Activated T-cell treated with anti-CD3 and anti-CD28 coated beads for 4 hours (primary cell): ENCODE data around the gene MGA.
A peak's percentile ranks its signal among the peaks of the same experiment; 100 is the strongest.
"Not testable (repeated sequence)": the region's sequence is repeated elsewhere in the genome, so short reads cannot be mapped to it uniquely, and the experiment has no call there.

ENCODE experiments used
- DNase-seq: peaks from one replicate; pipeline ENCODE4 v3.0.0-alpha.2; 2020

MGA gene

GRCh38 chr15:41727143-41727542 is 66.9 kb downstream of the MGA start:
- DNase-seq: no peak

GRCh38 chr15:41728061-41728460 is 67.9 kb downstream of the MGA start:
- not testable (repeated sequence) for DNase-seq

GRCh38 chr15:41730543-41730942 is 70.3 kb downstream of the MGA start:
- DNase-seq: no peak

GRCh38 chr15:41732483-41732882 is 72.3 kb downstream of the MGA start:
- DNase-seq: no peak

GRCh38 chr15:41734079-41734478 is 73.9 kb downstream of the MGA start:
- DNase-seq: no peak

- DNase-seq: no peak
Observed at GRCh38 chr15:41735046-41735445, 74.8 kb downstream of the MGA start.

- not testable (repeated sequence) for DNase-seq
Observed at GRCh38 chr15:41735492-41735891, 75.3 kb downstream of the MGA start.

- DNase-seq: no peak
Observed at GRCh38 chr15:41746802-41747201, 86.6 kb downstream of the MGA start.

- DNase-seq: no peak
Observed at GRCh38 chr15:41756198-41756597, 96.0 kb downstream of the MGA start.

GRCh38 chr15:41772720-41773331 is 112.6 kb downstream of the MGA start:
- DNase-seq: peak; percentile 39

GRCh38 chr15:41773332-41773728 is 113.1 kb downstream of the MGA start:
- no peak for DNase-seq

- no peak for DNase-seq
Observed at GRCh38 chr15:41773729-41774061, 113.5 kb downstream of the MGA start.

GRCh38 chr15:41774062-41774881 is 114.1 kb downstream of the MGA start, which contains the start of gene MAPKBP1:
Gene MAPKBP1 (plus strand): TSS chr15:41774484. CDS start chr15:41775276, 792 bp downstream.
- DNase-seq: peak; percentile 91

- no peak for DNase-seq
Observed at GRCh38 chr15:41774882-41775417, 114.7 kb downstream of the MGA start.

GRCh38 chr15:41775651-41776050 is 115.4 kb downstream of the MGA start:
- DNase-seq: no peak

- no peak for DNase-seq
Observed at GRCh38 chr15:41777421-41777973, 117.3 kb downstream of the MGA start.

GRCh38 chr15:41778521-41778920 is 118.3 kb downstream of the MGA start:
- no peak for DNase-seq

GRCh38 chr15:41779662-41780157 is 119.5 kb downstream of the MGA start:
- no peak for DNase-seq

- DNase-seq: no peak
Observed at GRCh38 chr15:41780266-41780665, 120.1 kb downstream of the MGA start.

GRCh38 chr15:41780727-41781126 is 120.5 kb downstream of the MGA start:
- no peak for DNase-seq

GRCh38 chr15:41782371-41783282 is 122.4 kb downstream of the MGA start:
- no peak for DNase-seq

GRCh38 chr15:41783296-41783695 is 123.1 kb downstream of the MGA start:
- no peak for DNase-seq

- DNase-seq: no peak
Observed at GRCh38 chr15:41788262-41788661, 128.1 kb downstream of the MGA start.
